Osteoblast (primary cell): ENCODE measurements around the gene DISC1. TPM values are rescaled to one million over a fixed set of nuclear protein-coding genes. Genes with fewer than 3 reads are reported as not detected.
"Not testable (repeated sequence)": the region's sequence is repeated elsewhere in the genome, so short reads cannot be mapped to it uniquely, and the experiment has no call there.

ENCODE experiments used
- DNase-seq: peaks from one replicate; pipeline ENCODE4 v3.0.0; 2011; ENCODE audit warnings: low spot score, mixed read lengths; ENCODE audit not compliant: insufficient read length; ENCODE audit errors: missing footprints
- H2AFZ ChIP-seq: 2 replicates; pipeline ENCODE4 v1.6.0; 2011; ENCODE audit warnings: mild to moderate bottlenecking, low read length
- H3K27ac ChIP-seq: 2 replicates; pipeline ENCODE4 v1.5.1; 2011; ENCODE audit warnings: mild to moderate bottlenecking, low read depth, low read length, moderate library complexity
- H3K27me3 ChIP-seq: 2 replicates; pipeline ENCODE4 v1.6.0; 2012; ENCODE audit warnings: mild to moderate bottlenecking, control low read depth, inconsistent platforms, low read length, moderate library complexity; ENCODE audit not compliant: insufficient read depth
- H3K36me3 ChIP-seq: 2 replicates; pipeline ENCODE4 v1.5.1; 2011; ENCODE audit warnings: mild to moderate bottlenecking, low read length, control low read depth, moderate library complexity; ENCODE audit not compliant: insufficient read depth
- H3K4me1 ChIP-seq: 2 replicates; pipeline ENCODE4 v1.5.1; 2011; ENCODE audit warnings: mild to moderate bottlenecking, low read length, control low read depth, moderate library complexity; ENCODE audit not compliant: insufficient read depth
- H3K4me2 ChIP-seq: 2 replicates; pipeline ENCODE4 v1.6.0; 2011; ENCODE audit warnings: mild to moderate bottlenecking, low read length; ENCODE audit not compliant: insufficient read depth
- H3K4me3 ChIP-seq: fragments of 200-600 bp; sonication (generic); 3 replicates; pipeline ENCODE4 v1.5.1; 2012; ENCODE audit warnings: mild to moderate bottlenecking, low read length, inconsistent platforms; ENCODE audit not compliant: insufficient read depth
- H3K79me2 ChIP-seq: 2 replicates; pipeline ENCODE4 v1.6.0; 2012; ENCODE audit warnings: mild to moderate bottlenecking, low read length, control low read depth, inconsistent platforms; ENCODE audit not compliant: insufficient read depth
- H3K9me3 ChIP-seq: 2 replicates; pipeline ENCODE4 v1.5.1; 2011; ENCODE audit warnings: low read depth, low read length, control low read depth
- H4K20me1 ChIP-seq: 2 replicates; pipeline ENCODE4 v1.6.0; 2012; ENCODE audit warnings: mild to moderate bottlenecking, low read length, control low read depth; ENCODE audit not compliant: insufficient read depth
- CTCF ChIP-seq: IDR thresholded peaks from 2 replicates; pipeline ENCODE4 v1.5.1; 2011; ENCODE audit warnings: mild to moderate bottlenecking, low read depth, low read length, moderate library complexity; ENCODE audit errors: extremely low read depth
- total RNA-seq: library from RNA; depleted of rRNA; stranded (reverse); fragments of >200 nt; gene quantifications from 2 replicates; pipeline ENCODE4 v1.2.3, GENCODE V29; 2012

The DISC1 gene
- total RNA-seq, 1 donor, result 11.9 TPM

GRCh38 chr1:231940701-231941100, 314.1 kb downstream of the DISC1 start:
- no peak overlapping the region for H3K4me2 ChIP-seq

GRCh38 chr1:231943084-231943483, 316.5 kb downstream of the DISC1 start:
- H3K27me3 ChIP-seq, result no peaks in the 10 kb centered on the region
- DNase-seq, result no peak
- H3K4me2 ChIP-seq, result no peak overlapping the region
- H4K20me1 ChIP-seq, result no peaks in the 10 kb centered on the region
- no peaks in the 10 kb centered on the region for H3K36me3 ChIP-seq
- no peaks in the 10 kb centered on the region for H3K79me2 ChIP-seq
- H3K4me3 ChIP-seq, result no peak overlapping the region
- H3K4me1 ChIP-seq, result no peaks in the 10 kb centered on the region
- TF ChIP-seq CTCF, result no peak
- no peak overlapping the region for H2AFZ ChIP-seq
- H3K27ac ChIP-seq, result no peak overlapping the region
- no peaks in the 10 kb centered on the region for H3K9me3 ChIP-seq

More at GRCh38 chr1:231940701-231941100, 314.1 kb downstream of the DISC1 start:
- no peak for DNase-seq
- Histone ChIP-seq H3K9me3 (no peaks in the 10 kb centered on the region), H3K27me3 (no peaks in the 10 kb centered on the region), H3K27ac (no peak overlapping the region), H3K4me1 (no peaks in the 10 kb centered on the region), H2AFZ (no peak overlapping the region), H3K36me3 (no peaks in the 10 kb centered on the region), H4K20me1 (no peaks in the 10 kb centered on the region), H3K4me3 (no peak overlapping the region), H3K79me2 (no peaks in the 10 kb centered on the region)
- no peak for TF ChIP-seq CTCF

- not testable (repeated sequence) for H2AFZ ChIP-seq, H3K36me3 ChIP-seq, H3K4me3 ChIP-seq, H4K20me1 ChIP-seq, DNase-seq, H3K27me3 ChIP-seq, H3K79me2 ChIP-seq, H3K9me3 ChIP-seq, H3K4me2 ChIP-seq, H3K4me1 ChIP-seq, H3K27ac ChIP-seq
Measured at GRCh38 chr1:231948102-231948501, 321.5 kb downstream of the DISC1 start.

- Histone ChIP-seq H3K4me3 (no peak overlapping the region), H3K4me1 (peaks cover 9% of the 10 kb centered on the region), H3K36me3 (no peaks in the 10 kb centered on the region), H3K27ac (no peak overlapping the region), H3K4me2 (no peak overlapping the region), H4K20me1 (no peaks in the 10 kb centered on the region), H3K79me2 (no peaks in the 10 kb centered on the region), H3K27me3 (no peaks in the 10 kb centered on the region), H3K9me3 (no peaks in the 10 kb centered on the region), H2AFZ (peak overlapping the region; percentile 25)
- no peak for DNase-seq
- TF ChIP-seq CTCF, result no peak
Measured at GRCh38 chr1:231949277-231950091, 322.9 kb downstream of the DISC1 start.
